GM19455 (cell line): ENCODE measurements around the gene CASQ1.
A peak's percentile ranks its signal among the peaks of the same experiment; 100 is the strongest.

Experiments used
- ATAC-seq: cut with Tn5 transposase; IDR thresholded peaks from one replicate; pipeline ENCODE4 v1.9.1; 2021; ENCODE audit not compliant: unreplicated experiment

The CASQ1 gene

DNA sequence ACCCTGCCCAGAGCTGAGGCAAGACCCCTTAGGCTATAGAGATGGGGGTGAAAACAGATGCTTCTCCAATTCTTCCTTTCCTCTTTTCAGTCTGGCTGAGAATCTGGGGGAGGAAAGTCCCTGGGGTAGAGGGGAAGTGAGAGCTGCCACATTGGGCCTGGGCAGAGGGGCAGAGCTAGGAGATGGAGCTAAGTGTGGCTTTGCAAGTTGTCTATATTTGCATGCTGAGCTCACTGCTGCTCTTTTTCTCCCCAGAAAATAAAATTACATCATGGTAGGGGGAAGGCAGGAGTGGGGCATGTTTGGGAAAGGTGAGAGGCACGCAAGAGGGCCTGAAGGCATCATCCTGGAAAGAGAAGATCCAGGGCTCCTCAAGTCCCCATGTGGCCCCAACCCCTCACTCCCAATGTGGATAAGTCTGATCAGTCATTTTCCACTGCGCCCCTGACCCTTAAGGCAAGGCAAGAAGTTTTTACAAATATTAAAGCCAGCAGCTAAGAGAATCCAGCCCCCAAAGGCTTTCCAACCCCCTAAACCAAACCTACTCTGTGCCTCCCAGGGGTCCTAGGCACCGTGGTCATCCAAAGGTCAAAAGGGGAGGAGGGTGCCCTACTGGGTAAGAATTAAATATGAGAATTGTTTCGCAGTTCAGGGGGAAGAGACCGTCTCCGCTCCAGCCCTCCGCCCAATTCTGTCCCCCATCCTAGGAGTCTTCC is 14.3 kb downstream of the CASQ1 start:
- peak; percentile 55 for ATAC-seq

DNA sequence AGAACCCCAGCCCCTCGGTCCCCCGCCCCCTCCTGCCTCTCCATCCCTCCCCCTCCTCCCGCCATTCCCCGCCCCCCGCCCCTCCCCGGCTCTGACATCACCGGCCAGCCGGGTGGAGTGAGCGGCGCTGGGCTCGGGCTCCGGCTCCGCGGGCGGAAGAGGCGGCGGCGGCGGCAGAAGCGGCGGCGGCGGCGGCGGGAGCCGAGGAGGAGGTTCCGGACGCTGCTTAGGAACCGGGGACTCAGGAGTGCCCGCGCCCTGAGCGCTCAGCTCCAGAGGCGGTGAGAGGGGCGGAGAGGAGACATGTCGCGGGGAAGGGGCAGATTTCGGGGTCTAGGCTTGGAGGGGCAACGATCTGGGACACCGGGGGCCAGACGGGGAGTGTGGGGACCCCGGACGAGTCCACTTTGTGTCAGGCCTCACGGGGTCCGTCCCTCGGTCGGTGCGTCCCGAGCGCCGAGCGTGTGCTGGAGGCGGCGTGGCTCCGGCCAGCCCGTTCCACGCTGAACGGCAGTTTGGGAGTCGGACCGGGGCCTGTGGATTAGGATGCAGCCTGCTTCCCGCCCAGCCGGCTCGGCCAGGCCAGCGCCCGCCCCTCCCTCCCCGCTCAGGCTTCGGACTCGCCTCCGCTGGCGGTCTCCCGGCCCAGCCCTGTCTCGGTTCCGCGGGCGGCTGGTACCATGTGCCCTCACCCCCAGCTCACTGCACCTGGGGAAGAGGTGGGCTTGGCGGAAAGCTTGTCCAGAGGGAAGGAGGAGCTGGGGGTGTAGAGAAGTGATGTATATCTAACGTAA is 15.1 kb downstream of the CASQ1 start, which contains the start of gene PEA15:
PEA15 (plus strand) TSS at position 143 of the 794 bp plus-strand sequence. CDS start 6,161 bp downstream, outside the sequence.
- ATAC-seq, result peak; percentile 43

DNA sequence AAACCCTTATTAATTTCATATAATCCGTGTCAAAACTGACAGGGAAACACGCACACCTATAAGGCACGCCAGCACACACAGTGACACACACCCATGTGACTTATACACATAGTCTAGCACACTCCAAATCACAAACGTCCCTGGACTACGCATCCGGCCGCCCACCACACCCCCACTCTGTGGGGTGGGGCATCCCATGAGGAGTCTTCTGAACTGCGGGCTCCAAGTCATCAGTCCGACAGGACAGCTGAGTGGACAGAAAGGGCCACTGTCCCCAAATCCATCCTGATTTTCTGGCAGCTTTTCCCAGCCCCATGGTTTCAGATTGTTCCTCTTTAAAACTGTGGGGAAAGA is 15.6 kb downstream of the CASQ1 start:
- ATAC-seq, result peak; percentile 38

DNA sequence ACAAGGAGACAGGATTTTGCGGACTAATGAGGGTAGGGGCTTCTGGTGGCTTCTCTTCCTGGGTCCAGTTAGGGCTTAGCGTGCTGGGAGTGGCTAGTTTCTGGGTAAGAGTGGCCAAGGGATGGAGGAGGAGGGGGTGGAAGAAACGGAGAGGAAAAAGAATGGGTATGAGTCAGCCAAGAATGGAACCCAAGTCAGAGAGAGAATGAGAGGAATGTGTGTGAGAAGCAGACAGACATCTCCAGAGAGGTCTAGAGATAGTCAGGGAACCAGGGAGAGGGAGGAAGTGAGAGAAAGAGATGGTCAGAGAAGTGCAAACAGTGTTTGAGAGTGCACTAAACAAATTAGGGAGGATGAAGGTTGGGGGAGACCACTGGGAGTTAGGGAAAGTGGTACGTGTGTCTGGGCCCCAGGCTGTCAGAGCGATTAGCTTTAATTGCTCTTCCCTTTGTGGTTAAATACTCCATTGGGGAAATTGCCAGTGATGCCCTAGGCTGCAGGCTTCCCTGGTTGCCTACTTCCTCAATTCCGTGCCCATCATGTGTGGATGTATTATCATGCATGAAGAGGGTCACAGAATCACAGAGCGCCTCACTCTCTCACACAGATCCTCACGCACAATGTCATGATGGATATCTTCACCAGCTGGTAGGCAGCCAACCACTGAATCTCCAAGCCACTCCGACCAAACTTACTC is 16.2 kb downstream of the CASQ1 start:
- no peak for ATAC-seq

DNA sequence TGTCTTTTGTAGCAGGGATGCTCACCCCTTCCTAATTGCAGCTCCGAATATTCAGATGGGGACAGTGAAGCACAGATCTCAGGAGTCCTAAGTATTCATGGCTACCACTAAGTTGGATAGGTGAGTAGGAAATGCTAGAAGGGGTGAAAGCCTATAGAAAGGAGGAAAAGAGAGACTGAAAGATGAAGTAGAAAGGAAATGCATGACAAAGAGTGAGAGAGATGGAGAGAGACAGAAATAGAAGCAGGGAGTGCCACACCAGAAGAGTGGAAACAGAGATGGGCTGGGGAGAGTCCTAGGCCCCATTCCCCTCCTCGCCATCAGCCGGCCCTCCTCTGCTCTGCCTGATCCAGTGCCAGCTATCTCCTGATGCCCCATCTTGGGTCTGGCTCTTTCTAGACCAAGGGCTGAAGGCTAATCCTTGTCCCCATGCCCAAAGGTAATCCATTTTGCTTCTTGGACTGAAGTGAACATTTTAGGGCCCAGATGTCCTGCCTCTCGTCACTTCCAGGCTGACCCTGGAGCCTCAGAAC is 16.8 kb downstream of the CASQ1 start:
- ATAC-seq, result no peak

DNA sequence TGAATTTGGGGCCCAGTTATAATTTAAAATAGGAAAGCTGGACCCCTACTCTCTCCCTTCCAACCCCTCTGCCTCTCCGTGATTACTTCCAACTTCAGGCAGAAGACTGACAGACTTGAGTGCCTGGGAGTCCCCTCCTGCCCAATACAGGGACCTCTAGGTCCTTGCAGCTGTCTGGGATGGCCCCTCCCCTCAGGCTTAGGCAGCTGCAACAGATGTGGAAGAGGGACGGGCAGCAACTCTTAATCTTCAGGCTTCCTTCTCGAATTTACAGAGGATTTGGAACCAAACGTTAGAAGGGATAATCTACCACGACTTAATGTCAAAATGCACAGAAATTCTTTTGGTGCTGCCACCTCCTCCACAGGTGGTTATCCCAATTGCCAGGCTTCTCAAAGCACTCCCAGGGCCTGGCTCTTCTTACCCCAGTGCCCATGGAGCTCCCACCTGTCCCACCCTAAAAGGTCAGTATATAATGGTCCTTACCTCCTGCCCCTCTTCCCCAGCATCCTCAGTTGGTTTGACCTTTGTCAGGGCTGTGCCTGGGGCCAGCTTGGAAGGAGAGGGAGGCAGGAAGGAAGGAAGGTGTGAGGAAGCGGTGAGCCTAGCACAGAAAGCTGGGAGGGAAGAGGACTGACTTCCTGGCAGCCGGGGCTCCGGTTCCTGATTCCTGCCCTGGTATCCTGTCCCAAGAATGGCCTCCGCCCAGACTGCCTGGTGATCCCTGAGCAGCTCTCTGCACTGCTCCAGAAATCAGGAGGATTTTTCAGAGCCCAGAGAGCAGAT is 17.6 kb downstream of the CASQ1 start:
- no peak for ATAC-seq

DNA sequence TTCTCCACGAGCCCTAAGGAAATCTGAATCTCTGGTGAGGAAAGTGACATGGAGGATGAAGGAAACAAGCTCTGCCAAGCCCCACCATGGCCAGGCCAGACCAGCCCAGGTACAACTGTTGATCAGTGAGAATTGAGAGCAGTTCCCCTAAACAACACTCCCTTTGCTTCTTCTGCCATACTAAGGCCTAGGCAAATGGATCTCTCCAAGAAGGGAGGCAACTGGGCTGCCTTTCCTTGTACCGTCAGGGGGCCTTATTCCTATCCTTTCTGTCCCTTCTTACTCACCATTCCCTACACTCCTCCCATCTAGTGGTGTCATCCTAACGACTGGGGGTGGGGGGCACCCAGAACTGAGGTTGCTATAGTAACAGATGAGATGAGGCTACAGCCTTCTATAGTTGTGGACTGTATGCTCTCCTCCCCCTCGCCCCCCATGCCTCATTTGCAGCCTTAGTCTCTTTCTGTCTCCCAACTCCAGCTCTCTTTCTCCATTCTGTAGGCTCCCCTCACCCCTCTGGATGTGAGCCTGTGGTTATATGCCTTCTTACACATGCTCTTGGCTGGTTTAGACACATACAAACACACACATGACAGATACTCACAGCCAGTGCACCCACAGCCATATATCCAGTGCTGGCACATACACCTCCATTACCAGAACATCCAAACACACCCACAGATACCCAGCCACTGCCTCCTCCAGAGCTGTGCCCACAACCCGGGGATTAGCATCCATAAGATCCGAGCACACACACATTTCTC is 18.4 kb downstream of the CASQ1 start:
- ATAC-seq, result no peak

DNA sequence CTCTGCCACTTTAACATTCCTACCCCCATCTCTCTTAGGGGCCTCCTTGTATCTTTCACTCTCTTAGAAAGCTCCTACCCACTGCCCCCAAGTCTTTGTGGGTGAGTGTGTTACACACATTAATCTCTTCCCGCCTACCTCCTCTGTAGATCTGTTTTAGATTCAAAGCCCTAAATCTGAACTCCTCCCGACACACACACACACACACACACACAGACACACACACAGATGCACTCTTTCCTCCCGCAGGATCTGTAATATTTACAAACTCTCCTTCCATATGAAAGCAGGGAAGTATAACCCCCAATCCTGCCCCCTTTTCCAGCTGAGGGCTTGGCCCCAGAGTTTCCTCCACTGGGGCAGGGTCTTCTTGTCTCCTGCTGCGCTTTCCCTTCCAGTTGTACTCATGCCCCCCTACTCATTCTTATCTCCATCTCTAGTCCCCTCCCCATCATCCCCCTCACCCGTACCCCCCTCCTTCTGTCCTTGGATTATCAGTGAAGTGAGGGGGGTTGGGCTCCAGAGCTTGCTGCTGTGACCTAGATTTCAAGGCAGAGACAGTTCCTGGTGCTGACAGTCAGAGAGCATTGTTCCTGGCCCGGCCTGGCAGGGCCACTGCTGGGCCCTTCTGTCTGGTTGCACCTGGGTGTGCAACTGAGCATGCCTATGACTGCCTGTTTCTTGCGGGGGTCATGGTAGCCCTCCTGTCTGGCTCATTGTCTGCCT is 19.1 kb downstream of the CASQ1 start:
- ATAC-seq, result no peak

DNA sequence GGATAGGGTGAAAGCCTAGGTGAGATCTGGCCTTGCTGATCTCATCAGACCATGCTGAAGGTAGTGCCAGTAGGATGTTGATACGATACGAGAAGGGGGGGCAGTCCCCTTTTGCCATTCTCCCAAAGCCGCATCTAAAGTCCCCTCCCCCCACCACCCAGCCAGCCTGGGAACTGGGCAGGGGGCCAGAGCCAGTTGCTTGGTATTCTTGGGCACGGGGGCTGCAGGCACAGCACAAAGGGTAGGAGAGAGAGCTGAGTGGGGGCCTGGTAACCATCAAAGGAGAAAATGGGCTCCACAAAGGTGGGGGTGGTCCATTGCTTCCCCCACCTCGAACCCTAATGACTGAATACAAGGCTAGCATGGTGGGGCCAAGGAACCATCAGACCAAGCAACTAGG is 20.2 kb downstream of the CASQ1 start:
- no peak for ATAC-seq

DNA sequence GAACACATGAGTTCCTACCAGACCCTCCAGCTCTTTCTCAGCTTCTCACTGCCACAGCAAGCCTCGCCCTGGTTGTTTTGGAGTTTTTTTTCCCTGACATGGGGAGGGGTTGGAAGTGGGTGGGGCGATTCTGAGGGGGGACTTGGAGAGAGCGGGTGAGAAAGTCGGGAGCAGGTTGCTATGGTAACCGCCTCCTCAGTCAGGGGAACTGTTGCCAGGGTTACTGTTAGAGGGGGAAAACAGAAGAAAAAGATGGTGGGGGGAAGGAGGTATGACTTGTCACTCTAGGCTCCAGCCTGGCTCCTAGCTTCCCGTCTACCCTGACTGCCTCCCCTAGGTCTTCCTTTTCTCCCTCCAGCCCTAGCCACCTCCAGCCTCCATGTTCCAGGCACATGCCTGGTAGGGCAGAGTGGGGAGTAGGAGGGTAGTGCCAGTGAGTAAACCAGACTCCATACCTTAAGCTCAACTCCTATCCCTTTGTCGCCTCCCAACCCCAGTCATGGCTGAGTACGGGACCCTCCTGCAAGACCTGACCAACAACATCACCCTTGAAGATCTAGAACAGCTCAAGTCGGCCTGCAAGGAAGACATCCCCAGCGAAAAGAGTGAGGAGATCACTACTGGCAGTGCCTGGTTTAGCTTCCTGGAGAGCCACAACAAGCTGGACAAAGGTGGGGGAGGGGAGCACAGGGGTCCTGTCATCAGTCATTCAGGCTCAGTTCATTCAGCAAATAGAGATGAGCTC is 20.8 kb downstream of the CASQ1 start:
- ATAC-seq, result no peak

DNA sequence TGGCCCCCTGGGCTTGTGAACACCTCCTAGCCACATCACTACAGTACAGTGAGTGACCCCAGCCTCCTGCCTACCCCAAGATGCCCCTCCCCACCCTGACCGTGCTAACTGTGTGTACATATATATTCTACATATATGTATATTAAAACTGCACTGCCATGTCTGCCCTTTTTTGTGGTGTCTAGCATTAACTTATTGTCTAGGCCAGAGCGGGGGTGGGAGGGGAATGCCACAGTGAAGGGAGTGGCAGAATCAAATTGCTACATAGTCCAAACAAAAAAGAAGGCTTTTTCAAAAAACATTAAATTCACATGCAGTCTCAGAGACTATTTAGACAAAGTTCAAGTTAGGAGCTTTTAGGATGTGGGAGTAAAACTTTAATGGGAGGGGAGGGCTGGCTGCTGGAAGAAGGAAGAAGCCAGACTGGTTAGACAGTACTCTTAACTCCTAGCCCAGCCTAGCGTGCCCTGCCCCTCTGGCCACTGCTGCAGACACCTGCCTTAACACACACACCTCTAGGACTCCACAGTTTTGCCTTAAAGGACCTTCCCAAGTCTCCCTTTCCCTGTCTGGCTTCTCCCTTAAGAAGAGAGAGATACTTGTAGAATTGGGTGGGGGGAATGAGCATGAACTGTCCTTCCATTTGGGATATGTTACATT is 24.2 kb downstream of the CASQ1 start:
- ATAC-seq, result no peak

DNA sequence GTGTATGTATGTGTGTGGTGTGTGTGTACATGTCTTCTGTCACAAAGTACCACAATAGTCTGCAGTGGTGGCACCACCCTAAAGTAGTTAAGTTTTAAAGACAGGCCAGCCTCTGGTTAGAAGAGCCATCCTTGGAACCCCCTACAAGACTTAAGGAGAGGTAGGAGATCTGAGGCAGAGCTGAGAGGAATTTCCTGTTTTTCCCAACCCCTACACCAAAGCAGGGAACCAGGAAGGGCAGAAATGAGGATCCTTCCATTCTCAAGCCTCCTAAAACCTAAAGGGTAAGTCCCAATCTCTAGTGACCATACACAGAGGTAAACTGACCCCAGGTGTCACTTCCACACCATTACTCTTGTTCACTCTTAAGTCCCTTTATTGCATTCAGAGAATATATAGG is 25.9 kb downstream of the CASQ1 start:
- no peak for ATAC-seq

DNA sequence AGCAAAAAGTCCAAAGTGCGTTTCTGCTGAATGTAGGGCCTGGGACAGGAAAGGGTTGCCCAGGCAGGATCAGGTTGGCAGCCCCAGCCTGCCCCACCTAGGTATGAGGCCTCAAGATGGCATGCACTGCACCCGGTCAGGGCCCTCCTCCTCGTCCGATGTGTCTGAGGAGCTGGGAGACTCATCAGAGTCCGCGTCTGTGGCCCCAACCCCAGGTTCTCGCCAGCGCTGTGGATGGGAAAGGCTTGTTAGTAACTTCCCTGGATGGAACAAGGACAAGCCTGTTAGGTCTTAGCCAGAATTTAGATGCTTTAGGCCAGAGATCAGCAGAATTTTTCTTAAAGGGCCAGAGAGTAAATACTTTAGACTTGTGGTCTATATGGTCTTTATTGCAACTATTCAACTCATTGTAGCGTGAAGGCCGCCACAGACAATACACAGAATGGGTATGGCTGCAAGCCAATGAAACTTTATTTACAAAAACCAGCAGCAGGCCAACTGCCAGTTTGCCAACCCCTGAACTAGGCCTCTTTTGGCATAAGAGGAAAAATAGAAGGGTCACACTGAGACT is 27.2 kb downstream of the CASQ1 start:
- no peak for ATAC-seq

DNA sequence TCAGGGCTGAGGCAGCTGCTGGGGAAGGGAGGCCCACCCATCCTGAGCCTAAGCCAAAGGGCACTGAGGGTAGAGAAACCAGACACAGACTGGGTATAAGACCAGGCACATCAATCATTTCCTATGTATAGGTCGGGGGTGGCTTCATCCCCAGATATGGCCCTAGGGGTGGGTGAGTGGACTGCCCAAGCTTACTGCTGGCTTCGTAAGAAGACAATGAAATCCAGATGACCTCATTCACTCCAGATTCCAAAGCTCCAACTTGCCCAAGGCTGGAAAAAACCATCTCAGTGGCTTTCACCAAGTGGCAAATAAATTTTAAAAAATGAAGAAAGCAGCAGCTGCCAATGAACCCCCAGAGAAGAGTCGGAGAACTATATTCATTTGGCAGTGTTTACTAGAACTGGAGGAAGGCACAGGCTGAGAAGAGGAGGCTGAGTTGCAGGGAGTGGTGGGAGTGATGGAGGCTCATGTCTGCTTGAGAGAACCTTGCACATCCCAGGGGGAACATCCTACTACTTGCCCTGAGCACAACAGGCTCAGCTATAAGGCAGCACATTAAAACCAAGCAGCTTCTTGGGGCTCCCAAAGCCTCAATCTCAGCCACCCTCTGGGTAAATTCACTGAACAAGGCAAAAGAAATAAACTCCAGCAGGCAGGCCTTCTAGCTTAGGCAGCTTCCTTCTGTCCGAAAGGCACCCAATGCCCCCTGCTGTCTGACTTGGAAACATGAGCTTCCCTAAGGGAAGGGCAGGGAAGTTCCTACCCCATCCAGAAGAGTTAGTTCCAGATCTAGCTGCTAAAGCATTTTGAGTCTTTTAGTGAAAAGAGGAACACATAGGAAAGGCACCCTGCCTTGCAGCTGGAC is 28.9 kb downstream of the CASQ1 start:
- no peak for ATAC-seq

DNA sequence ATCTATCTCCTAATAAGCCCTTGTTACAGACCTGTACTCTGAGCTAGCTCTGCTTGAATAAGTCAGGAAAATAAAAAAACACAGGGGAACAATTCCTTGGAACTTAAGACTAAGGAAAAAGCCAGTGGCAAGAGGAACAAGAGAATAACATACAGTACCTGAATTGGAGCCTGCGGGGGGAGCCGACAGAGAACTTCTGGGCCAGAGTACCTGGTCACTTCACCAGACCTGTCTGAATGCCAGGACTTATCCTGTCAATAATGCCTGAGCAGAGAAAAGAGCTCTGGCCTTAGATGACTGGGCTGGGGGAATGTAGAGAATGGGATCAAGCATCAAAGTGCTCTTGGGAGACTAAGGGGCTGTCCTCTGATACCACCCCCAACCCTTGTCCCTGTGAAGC is 29.9 kb downstream of the CASQ1 start:
- no peak for ATAC-seq

DNA sequence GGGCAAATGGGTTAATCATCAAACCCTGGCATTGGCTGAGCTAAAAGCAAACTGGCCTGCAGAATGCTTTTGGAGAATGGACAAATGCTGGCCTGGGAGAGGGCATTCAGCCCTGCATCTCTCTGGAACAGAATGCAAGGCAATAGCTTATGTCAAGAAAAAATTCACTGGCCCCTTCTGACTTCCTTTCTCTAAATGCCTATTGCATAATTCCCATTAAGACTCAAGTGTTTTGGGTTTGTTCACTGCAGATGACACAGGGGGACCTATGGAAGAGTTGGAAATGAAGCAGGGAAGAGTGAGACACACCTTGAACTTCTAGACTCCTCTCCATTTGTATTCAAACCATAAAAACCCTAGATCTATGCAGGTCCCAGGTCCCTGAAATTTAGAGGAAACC is 30.7 kb downstream of the CASQ1 start:
- no peak for ATAC-seq

DNA sequence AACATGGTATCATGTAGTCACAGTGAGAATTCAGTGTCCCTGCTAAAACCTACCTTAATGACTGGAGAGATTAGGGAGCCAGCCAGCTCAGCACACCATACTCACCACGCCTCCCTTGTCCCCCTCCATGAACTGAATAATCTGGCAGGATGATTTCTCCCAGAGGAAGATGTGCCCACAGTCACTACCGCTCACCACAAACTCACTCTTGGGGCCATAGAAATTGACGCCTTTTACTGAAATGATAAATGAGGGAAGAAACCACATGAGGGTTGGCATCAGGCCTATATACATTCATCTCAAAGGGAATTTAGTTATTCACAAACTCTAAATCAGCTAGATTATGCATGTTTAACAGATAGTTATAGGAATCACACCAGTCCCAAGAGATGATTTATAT is 32.2 kb downstream of the CASQ1 start:
- ATAC-seq, result no peak
